Cardiac atrium fibroblast (primary cell): ENCODE measurements around the gene DDX27. TPM values are rescaled to one million over a fixed set of nuclear protein-coding genes. Genes with fewer than 3 reads are reported as not detected.

ENCODE experiments used
- total RNA-seq: library from RNA; depleted of rRNA; stranded (reverse); fragments of >200 nt; gene quantifications from 2 replicates; pipeline ENCODE4 v1.2.3, GENCODE V29; 2015

Gene DDX27, protein sequence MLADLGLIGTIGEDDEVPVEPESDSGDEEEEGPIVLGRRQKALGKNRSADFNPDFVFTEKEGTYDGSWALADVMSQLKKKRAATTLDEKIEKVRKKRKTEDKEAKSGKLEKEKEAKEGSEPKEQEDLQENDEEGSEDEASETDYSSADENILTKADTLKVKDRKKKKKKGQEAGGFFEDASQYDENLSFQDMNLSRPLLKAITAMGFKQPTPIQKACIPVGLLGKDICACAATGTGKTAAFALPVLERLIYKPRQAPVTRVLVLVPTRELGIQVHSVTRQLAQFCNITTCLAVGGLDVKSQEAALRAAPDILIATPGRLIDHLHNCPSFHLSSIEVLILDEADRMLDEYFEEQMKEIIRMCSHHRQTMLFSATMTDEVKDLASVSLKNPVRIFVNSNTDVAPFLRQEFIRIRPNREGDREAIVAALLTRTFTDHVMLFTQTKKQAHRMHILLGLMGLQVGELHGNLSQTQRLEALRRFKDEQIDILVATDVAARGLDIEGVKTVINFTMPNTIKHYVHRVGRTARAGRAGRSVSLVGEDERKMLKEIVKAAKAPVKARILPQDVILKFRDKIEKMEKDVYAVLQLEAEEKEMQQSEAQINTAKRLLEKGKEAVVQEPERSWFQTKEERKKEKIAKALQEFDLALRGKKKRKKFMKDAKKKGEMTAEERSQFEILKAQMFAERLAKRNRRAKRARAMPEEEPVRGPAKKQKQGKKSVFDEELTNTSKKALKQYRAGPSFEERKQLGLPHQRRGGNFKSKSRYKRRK
- total RNA-seq, result 16.4 and 24.6 TPM in 2 replicates

DNA sequence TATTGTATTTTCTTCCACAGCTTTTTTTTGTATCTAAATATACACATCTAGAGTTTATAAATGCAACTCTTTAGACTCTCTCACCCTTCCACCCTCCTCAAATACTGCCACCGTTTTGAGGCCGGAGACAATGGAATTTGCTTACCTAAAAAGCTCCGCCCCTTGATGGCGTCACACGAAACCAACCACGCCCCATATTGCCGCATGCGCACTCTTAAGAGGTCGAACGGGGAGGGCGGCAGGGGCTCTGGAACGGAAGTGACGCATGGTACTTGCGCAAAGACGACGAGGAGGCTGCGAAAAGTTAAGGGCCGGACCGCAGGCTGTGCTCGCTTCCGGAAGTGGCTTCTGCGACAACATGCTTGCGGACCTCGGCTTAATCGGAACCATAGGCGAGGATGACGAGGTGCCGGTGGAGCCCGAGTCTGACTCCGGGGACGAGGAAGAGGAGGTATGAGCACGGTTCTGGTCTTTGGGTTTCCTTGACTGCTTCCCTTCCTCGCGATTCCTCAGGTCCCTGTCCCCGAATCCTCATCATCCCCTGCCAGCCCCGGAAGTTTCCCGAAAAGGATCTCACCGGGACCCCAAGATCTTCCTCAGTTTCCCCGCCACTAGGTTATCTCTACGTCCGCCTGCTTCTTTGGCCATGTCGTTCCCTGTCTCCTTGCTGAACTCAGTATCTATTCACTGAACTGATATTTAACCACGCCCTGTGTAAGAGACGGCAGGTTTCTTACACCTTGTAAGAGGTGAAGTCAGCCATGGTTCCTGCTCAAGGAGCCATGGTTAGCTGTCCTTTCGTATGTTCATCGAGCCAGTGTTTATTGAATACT is at the start of gene DDX27:
TSS of gene DDX27 (plus strand) at position 326 of the 833 bp plus-strand sequence. CDS start at position 359, 33 bp downstream.

DNA sequence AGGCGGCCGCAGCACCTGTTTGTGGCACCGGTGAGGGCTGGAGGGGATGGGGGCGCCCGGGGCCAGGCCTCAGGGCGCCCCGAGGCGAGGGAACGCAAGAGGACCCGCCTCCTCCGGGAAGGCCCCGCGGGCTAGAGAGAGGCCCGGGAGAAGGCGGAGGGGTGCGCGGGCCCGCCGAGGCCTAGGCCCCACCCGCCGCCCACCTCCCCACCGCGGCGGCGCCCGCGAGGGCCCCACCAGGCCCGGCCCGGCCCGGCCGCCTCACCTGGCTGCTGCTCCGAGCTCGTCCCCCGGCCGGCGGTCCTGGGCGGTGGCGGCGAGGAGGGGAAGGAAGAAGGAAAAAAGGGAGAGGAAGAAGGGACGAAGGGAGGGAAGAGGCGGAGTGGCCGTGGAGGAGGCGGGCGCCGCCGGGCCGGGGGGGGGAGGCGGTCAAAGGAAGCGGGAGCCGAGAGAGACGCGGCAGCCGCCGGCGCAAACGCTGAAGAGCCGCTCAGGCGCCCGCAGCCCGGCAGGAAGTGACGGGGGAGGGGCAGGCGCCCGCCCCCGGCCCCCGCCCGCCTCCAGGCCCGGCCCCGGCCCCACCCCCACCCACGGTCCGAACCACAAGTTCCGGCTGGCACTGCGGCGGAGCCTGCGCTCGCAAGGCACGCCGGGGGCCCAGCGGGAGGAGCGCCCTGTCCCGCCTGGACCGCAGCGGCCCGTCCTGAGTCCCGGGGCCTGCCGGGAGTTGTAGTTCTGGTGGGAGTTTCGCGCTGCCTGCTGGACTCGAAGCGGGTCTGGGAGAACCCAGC is 31.2 kb upstream of the DDX27 start, which contains the start of gene STAU1:
TSS of gene STAU1 (minus strand) at position 484 of the 791 bp plus-strand sequence. CDS start 22,133 bp downstream, outside the sequence.

DNA sequence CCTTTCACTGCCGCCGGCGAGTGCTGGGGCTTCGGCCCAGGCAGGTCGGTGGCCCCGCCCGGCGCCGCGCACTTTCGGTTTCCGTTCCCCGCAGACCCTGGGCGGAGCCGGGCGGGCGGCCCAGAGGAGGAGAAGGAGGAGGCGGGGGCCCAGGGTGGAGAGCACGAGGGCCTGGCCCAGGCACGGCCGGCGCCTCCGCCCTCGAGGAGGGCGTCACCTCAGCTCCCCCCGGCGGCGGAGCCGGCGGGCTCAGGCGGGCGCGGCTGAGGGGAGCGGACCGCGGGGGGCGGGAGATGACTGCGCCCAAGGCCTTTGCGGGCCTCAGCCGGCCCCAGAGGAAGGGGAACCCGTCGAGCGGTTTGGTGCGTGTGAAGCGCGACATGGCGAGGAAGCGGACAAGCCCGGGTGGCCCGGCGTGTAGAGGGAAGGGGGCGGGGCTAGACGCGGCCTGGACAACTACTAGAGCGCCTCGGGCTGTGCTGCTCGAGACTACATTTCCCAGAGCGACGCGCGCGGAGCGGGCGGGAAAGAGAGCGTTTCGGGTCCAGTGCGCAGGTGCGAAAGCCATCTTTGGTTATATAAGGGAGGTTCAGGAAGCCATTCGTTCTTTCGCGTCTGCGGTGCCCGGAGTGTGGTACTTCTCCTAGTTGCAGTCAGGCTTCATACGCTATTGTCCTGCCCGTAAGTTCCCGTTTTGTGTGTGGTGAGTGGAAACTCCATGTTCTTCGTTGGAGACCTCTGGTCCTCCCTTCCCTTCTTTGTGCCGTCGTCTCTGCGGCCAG is 59.0 kb downstream of the DDX27 start, which contains the start of gene ZNFX1:
TSS of gene ZNFX1 (minus strand) at position 22 of the 782 bp plus-strand sequence. CDS start 2,218 bp downstream, outside the sequence.

Other genes with a start within 250 kb of the DDX27 start
- gene CSE1L, start 173.1 kb upstream of the DDX27 start, total RNA-seq, result 47.7 and 62.5 TPM in 2 replicates
- gene STAU1, start 31.1 kb upstream of the DDX27 start, total RNA-seq, result 61.2 and 65.9 TPM in 2 replicates
- gene ZNFX1, start 58.6 kb downstream of the DDX27 start, total RNA-seq, result 28.2 and 38.1 TPM in 2 replicates